Kidney (tissue), 14 donors: ENCODE measurements around the gene CUEDC2. TPM values are rescaled to one million over a fixed set of nuclear protein-coding genes. Genes with fewer than 3 reads are reported as not detected.

Source experiments
- DNase-seq, 5 donors: peaks; one replicate each; pipeline ENCODE4 v3.0.0-alpha.2; 2013 to 2020
- FAIRE-seq: peaks from 2 replicates; lab custom pipeline; 2012; peaks lifted over from hg19 to GRCh38; lab: Jason Lieb, UNC
- H3K27ac ChIP-seq, 2 donors: one replicate each; pipeline ENCODE4 v1.7.0; 2013; ENCODE audit warnings: low read depth in 2 of 2, low read length in 2 of 2, inconsistent platforms in 1 of 2
- H3K27me3 ChIP-seq: one replicate; pipeline ENCODE4 v1.7.1; 2013; ENCODE audit warnings: low read length, inconsistent platforms; ENCODE audit not compliant: control insufficient read depth, insufficient read depth
- H3K36me3 ChIP-seq, 3 donors: one replicate each; pipeline versions ENCODE4 v1.7.0 to v1.7.1; 2013; ENCODE audit warnings: low read length in 3 of 3, control low read depth in 1 of 3, inconsistent platforms in 1 of 3; ENCODE audit not compliant: insufficient read depth in 3 of 3, control insufficient read depth in 2 of 3
- H3K4me1 ChIP-seq, 3 donors: one replicate each; pipeline versions ENCODE4 v1.7.0 to v1.7.1; 2013; ENCODE audit warnings: low read length in 3 of 3, inconsistent platforms in 1 of 3, low read depth in 1 of 3; ENCODE audit not compliant: control insufficient read depth in 2 of 3, insufficient read depth in 2 of 3
- H3K4me3 ChIP-seq, 3 donors: one replicate each; pipeline versions ENCODE4 v1.7.0 to v1.8.1; 2013; ENCODE audit warnings: low read length in 3 of 3, control low read depth in 1 of 3, inconsistent platforms in 1 of 3
- H3K9ac ChIP-seq, 3 donors: one replicate each; pipeline versions ENCODE4 v1.7.0 to v1.7.1; 2013; ENCODE audit warnings: low read length in 3 of 3, control low read depth in 1 of 3, inconsistent platforms in 1 of 3
- H3K9me3 ChIP-seq, 3 donors: one replicate each; pipeline versions ENCODE4 v1.7.0 to v1.7.1; 2013; ENCODE audit warnings: low read length in 3 of 3, control low read depth in 1 of 3, inconsistent platforms in 1 of 3; ENCODE audit not compliant: control insufficient read depth in 2 of 3, insufficient read depth in 1 of 3
- intact Hi-C: fragments of 100-400 bp; cut with DNase I; formaldehyde crosslinking; loops from one replicate; pipeline ENCODE4 v1.11.1; 2022
- polyA plus RNA-seq: library from polyadenylated mRNA; stranded (reverse); fragments of 350-450 nt; fragmentation: Illumina TruSeq; extraction: RNeasy Lipid Tissue Mini Kit (QIAGEN cat#74804); gene quantifications from one replicate; pipeline ENCODE4 v1.2.3, GENCODE V29; 2014; ENCODE audit warnings: low read depth, low replicate concordance; ENCODE audit not compliant: insufficient read depth
- total RNA-seq: library from RNA; stranded (reverse); fragmentation: NEBNext Ultra II Directional; extraction: Animal tissue kit (Norgen Biotek cat#: 25700); gene quantifications from one replicate; pipeline ENCODE4 v1.2.1, GENCODE V29; 2021
- TF ChIP-seq, protein P1 (sequence below): IDR thresholded peaks from 3 replicates; pipeline ENCODE4 v1.5.1; 2012; ENCODE audit warnings: mild to moderate bottlenecking, moderate library complexity, borderline replicate concordance; ENCODE audit not compliant: insufficient read depth; ENCODE audit errors: extremely low read depth
- donor health status: control.
- donor health status: control.
- donor health status: control.
- donor health status: control.
- donor health status: control.
- donor health status: DM: yes; HTN: yes; CAD: no.
- donor health status: Normal renal cell carcinoma (clear cell type).

Gene CUEDC2
- total and polyA plus RNA-seq, 2 donors from 2014 or later, result 50.9 to 117 TPM

DNA sequence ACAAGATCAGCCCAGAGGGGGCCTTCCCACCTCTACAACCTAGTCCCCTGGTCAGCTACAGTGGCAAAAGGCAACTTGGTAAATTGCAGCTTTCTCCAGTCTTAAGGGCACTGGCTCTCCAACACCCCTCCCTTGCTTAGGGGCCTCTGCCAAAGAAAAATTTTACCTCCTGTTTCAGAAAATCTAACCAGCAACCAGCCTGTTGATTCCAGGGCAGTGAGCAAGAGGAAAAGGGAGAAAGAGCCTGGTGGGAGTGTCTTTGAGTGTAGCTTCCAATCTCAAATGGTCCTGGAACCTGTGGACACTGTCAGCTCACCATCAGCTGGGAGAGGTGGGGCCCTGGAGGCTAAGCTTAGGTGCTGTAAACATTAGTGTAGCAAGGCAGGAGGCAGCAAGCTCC, 47.3 kb upstream of the CUEDC2 start:
- Histone ChIP-seq H3K4me3 (no peak overlapping the region), H3K27me3 (no peaks in the 10 kb centered on the region), H3K9ac (no peak overlapping the region), H3K4me1 (no peaks in the 10 kb centered on the region), H3K36me3 (peaks cover 0 to 40% (median 33%) of the 10 kb centered on the region in 3 donors), H3K27ac (no peak overlapping the region), H3K9me3 (no peaks in the 10 kb centered on the region)
- FAIRE-seq, result no peak
- intact Hi-C loops, result loop anchor here (5.0 kb wide), 1 partner anchor 257 kb away; no protein-coding TSS in a partner anchor
- DNase-seq, result peak in 1 of 5 donors; percentile 28
- TF ChIP-seq, protein P1, sequence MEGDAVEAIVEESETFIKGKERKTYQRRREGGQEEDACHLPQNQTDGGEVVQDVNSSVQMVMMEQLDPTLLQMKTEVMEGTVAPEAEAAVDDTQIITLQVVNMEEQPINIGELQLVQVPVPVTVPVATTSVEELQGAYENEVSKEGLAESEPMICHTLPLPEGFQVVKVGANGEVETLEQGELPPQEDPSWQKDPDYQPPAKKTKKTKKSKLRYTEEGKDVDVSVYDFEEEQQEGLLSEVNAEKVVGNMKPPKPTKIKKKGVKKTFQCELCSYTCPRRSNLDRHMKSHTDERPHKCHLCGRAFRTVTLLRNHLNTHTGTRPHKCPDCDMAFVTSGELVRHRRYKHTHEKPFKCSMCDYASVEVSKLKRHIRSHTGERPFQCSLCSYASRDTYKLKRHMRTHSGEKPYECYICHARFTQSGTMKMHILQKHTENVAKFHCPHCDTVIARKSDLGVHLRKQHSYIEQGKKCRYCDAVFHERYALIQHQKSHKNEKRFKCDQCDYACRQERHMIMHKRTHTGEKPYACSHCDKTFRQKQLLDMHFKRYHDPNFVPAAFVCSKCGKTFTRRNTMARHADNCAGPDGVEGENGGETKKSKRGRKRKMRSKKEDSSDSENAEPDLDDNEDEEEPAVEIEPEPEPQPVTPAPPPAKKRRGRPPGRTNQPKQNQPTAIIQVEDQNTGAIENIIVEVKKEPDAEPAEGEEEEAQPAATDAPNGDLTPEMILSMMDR, result no peak

DNA sequence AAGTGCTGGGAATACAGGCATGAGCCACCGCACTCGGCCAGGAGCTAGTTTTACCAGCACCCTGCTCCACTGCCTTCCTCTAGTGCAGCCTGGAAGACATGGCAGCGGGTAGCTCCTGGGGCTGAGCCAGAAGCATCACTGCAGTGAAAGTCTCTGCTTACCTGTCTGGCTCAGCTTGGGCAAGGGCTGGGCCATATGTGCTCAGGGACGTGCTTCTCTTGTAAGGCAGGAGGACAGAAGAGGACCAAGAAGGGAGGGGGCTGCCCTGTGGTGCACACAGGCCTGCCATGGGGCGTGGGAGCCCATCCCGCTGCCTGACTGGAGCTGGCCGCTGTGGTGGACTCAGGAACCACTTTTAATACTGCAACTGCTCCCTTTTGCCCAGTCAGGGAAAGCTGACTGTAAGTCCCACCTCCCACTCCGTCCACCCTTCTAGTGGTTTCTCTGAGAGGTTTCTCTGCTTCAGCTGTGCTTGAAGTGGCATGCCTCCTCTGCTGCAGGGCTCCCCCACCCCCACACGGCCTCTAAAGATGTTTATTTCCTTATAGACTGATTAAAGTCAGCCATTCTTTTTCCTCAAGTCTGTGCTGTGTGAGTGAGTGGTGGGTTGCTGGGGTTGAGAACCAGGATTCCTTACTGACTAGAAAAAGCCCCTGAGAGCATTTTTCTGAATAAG, 44.2 kb upstream of the CUEDC2 start:
- H3K9me3 ChIP-seq, result no peaks in the 10 kb centered on the region
- TF ChIP-seq, protein P1, result no peak
- H3K27me3 ChIP-seq, result no peaks in the 10 kb centered on the region
- DNase-seq, result peak in 1 of 5 donors; percentile 38
- peaks cover 0 to 12% (median 11%) of the 10 kb centered on the region in 3 donors for H3K36me3 ChIP-seq
- no peak for FAIRE-seq
- intact Hi-C loops, result no loop called here
- no peak overlapping the region for H3K9ac ChIP-seq
- H3K4me3 ChIP-seq, result no peak overlapping the region
- H3K27ac ChIP-seq, result no peak overlapping the region
- no peaks in the 10 kb centered on the region for H3K4me1 ChIP-seq

DNA sequence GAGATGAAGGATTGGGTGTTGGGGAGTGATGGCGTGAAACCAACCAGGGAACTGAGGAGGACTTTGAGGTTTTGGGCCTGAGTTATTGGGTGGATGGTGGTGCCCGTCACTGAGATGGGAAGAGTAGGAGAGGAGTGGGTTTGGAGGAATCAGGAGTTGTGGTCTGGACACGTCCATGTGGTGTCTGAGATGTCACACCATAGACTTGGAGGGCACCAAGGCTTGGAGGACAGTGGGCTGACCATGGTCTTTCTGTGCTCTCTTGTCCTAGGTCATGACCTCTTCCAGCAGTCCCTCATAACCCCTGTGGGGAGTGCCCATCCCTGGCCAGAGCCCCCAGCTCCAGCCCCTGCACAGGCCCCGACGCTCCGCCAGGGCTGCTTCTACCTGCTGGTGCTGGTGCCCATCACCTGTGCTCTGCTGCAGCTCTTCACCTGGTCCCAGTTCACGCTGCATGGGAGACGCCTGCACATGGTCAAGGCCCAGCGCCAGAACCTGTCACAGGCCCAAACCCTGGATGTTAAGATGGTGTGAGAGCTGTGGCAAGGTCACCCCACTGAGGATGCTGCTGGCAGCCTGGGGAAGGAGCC, 43.2 kb upstream of the CUEDC2 start:
- H3K27ac ChIP-seq, result no peak overlapping the region
- H3K4me1 ChIP-seq, result no peaks in the 10 kb centered on the region
- no peak overlapping the region for H3K4me3 ChIP-seq
- no peak for FAIRE-seq
- DNase-seq, result no peak
- no peaks in the 10 kb centered on the region for H3K27me3 ChIP-seq
- H3K36me3 ChIP-seq, result peaks cover 0 to 1% (median under 1%) of the 10 kb centered on the region in 3 donors
- no peak overlapping the region for H3K9ac ChIP-seq
- intact Hi-C loops, result no loop called here
- no peaks in the 10 kb centered on the region for H3K9me3 ChIP-seq
- TF ChIP-seq, protein P1, result no peak
